ENCODE measurements around the gene SLC22A16.

DNA sequence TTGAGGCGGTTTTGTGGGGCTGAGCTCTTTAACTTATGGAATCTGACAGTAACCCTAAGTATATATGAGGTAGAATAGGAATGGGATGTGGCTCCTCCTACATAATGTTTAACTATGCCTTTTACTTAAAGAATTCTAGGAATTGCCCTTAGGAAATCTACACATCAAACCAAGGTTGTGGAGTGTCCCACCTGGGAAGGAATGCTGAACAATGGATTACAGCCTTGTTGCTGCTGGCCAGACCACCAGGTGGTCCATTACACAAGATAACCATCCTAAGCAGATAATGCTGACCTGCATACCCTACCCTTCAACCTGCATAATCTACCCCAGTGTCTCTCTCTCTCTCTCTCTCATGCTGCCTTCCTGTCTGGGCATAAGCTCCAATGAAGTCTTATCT is 35.0 kb upstream of the SLC22A16 start:
- TF ChIP-seq, protein P1, sequence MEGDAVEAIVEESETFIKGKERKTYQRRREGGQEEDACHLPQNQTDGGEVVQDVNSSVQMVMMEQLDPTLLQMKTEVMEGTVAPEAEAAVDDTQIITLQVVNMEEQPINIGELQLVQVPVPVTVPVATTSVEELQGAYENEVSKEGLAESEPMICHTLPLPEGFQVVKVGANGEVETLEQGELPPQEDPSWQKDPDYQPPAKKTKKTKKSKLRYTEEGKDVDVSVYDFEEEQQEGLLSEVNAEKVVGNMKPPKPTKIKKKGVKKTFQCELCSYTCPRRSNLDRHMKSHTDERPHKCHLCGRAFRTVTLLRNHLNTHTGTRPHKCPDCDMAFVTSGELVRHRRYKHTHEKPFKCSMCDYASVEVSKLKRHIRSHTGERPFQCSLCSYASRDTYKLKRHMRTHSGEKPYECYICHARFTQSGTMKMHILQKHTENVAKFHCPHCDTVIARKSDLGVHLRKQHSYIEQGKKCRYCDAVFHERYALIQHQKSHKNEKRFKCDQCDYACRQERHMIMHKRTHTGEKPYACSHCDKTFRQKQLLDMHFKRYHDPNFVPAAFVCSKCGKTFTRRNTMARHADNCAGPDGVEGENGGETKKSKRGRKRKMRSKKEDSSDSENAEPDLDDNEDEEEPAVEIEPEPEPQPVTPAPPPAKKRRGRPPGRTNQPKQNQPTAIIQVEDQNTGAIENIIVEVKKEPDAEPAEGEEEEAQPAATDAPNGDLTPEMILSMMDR (IDR thresholded peaks at IDR 0.05), result no peak
- no peak for TF ChIP-seq EP300 (IDR thresholded peaks at IDR 0.05)

Measured in tibial nerve (tissue), 4 donors.